Measurements from ENCODE around the gene CSTF2T.
"Not testable (repeated sequence)": the region's sequence is repeated elsewhere in the genome, so short reads cannot be mapped to it uniquely, and the experiment has no call there.

The CSTF2T gene

DNA sequence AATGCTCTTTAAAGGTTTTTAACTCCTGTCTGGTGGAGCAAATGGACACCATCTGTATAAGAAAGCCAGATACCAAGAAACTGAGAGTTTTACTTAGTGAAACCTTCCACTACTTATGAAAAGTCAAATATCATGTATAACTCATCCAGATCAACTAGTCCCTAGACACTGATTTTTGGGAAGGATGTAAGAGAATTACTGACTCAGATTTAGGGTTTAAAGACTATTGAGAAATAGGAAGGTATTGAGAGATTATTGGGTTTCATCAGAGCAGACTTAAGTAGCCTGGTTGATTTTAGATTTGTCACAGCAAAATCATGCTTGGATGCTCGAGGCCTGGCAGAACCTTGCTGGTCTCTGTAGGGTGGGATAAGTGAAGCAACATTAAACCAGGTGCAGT is 3.1 kb downstream of the CSTF2T start:
- Histone ChIP-seq H3K9ac (ENCODE audit: low read length) (no peak overlapping the region), H3K27me3 (ENCODE audit: control insufficient read depth, insufficient read depth, low read length) (no peaks in the 10 kb centered on the region), H3K9me3 (ENCODE audit: control insufficient read depth, insufficient read depth, low read depth, low read length) (no peaks in the 10 kb centered on the region), H3K27ac (ENCODE audit: low read depth, low read length) (no peak overlapping the region), H3K36me3 (ENCODE audit: control insufficient read depth, insufficient read depth, low read length) (peaks cover 20% of the 10 kb centered on the region), H3K4me1 (ENCODE audit: control insufficient read depth, insufficient read depth, low read length) (peaks cover 20% of the 10 kb centered on the region), H3K4me3 (ENCODE audit: low read depth, low read length) (no peak overlapping the region)

DNA sequence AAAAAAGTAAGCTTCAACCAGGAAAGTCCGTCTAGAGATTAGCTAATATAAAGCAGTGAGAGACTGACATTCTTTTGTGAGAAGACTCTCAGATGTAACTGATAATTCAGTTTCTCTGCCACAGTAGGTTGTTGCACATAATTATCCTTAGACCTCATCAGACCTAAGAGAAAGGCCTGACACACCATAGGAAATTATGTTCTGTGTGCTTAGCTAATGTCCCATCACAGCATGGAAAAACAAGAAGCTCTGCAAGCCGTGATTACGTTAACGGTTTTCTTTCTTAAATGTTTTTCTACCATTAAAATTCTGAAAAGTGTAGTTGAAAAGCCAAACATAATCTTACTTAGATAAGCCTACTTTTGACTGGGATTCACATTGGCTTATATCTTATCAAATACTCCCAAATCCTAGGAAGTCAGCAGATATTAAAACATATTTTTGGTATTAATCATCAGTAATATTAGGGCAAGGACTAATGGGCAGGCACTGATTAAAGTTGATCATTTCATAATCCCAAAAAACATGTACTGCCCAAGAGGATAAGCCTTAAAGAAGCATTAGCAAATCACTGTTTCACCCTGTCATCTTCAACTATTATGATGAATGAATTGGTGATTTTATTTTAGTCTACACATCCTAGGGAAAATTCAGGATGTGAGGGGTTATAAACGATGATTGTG is 5.2 kb downstream of the CSTF2T start:
- Histone ChIP-seq H3K36me3 (ENCODE audit: control insufficient read depth, insufficient read depth, low read length) (peaks cover 20% of the 10 kb centered on the region), H3K27ac (ENCODE audit: low read depth, low read length) (no peak overlapping the region), H3K4me1 (ENCODE audit: control insufficient read depth, insufficient read depth, low read length) (peaks cover 14% of the 10 kb centered on the region), H3K27me3 (ENCODE audit: control insufficient read depth, insufficient read depth, low read length) (no peaks in the 10 kb centered on the region), H3K9me3 (ENCODE audit: control insufficient read depth, insufficient read depth, low read depth, low read length) (no peaks in the 10 kb centered on the region), H3K4me3 (ENCODE audit: low read depth, low read length) (no peak overlapping the region), H3K9ac (ENCODE audit: low read length) (no peak overlapping the region)

DNA sequence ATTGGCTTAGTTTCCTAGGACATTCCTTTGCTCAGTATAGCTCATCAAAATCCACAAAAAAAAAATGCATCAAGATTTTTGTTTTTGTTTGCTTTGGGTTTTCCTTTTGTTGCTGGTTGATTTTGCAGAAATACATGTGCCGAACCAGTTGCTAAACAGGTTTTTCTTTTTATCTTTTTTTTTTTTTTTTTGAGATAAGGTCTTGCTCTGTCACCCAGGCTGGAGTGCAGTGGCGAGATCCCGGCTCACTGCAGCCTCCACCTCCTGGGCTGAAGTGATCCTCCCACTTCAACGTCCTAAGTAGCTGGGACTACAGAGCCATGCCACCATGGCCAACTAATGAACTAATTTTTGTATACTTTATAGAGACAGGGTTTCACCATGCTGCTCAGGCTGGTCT is 8.3 kb downstream of the CSTF2T start:
- no peaks in the 10 kb centered on the region for H3K36me3 ChIP-seq (ENCODE audit: control insufficient read depth, insufficient read depth, low read length)
- no peaks in the 10 kb centered on the region for H3K27me3 ChIP-seq (ENCODE audit: control insufficient read depth, insufficient read depth, low read length)
- H3K4me1 ChIP-seq (ENCODE audit: control insufficient read depth, insufficient read depth, low read length) = no peaks in the 10 kb centered on the region
- H3K9ac ChIP-seq (ENCODE audit: low read length) = no peak overlapping the region
- H3K27ac ChIP-seq (ENCODE audit: low read depth, low read length) = no peak overlapping the region
- peaks cover 4% of the 10 kb centered on the region for H3K9me3 ChIP-seq (ENCODE audit: control insufficient read depth, insufficient read depth, low read depth, low read length)
- no peak overlapping the region for H3K4me3 ChIP-seq (ENCODE audit: low read depth, low read length)

DNA sequence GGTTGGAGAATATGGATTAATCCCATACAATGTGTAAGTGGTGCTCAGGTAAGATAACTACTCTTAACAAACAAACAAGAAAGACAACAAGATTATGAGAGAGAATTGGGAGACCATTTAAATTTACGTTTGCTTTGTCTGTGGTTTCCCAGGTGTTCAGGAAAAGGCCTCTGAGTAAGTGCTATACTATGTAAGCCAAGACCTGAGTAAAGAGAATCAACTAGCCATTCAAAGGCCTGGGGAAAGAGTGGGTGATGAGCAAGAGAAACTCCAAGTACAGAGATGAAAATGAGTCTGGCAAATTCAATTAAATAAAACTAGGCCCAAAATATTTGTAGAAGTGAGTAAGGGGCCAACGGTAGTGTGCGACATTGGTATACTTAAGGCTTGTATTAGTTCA is 9.9 kb downstream of the CSTF2T start:
- Histone ChIP-seq H3K27ac (ENCODE audit: low read depth, low read length) (no peak overlapping the region), H3K4me3 (ENCODE audit: low read depth, low read length) (no peak overlapping the region), H3K27me3 (ENCODE audit: control insufficient read depth, insufficient read depth, low read length) (no peaks in the 10 kb centered on the region), H3K9ac (ENCODE audit: low read length) (no peak overlapping the region), H3K9me3 (ENCODE audit: control insufficient read depth, insufficient read depth, low read depth, low read length) (peaks cover 4% of the 10 kb centered on the region), H3K36me3 (ENCODE audit: control insufficient read depth, insufficient read depth, low read length) (no peaks in the 10 kb centered on the region), H3K4me1 (ENCODE audit: control insufficient read depth, insufficient read depth, low read length) (no peaks in the 10 kb centered on the region)

DNA sequence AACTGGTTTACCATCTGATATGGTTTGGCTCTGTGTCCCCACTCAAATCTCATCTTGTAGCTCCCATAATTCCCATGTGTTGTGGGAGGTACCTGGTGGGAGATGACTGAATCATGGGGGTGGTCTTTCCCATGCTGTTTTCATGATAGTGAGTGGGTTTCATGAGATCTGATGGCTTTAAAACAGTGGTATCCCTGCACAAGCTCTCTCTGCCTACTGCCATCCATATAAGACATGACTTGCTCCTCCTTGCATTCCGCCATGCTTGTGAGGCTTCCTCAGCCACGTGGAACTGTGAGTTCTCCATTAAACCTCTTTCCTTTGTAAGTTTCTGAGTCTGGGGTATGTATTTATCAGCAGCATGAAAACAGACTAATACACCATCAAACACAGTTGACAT is 10.6 kb downstream of the CSTF2T start:
- H3K4me1 ChIP-seq (ENCODE audit: control insufficient read depth, insufficient read depth, low read length); H3K9ac ChIP-seq (ENCODE audit: low read length); H3K36me3 ChIP-seq (ENCODE audit: control insufficient read depth, insufficient read depth, low read length); H3K27me3 ChIP-seq (ENCODE audit: control insufficient read depth, insufficient read depth, low read length); H3K9me3 ChIP-seq (ENCODE audit: control insufficient read depth, insufficient read depth, low read depth, low read length); H3K27ac ChIP-seq (ENCODE audit: low read depth, low read length); H3K4me3 ChIP-seq (ENCODE audit: low read depth, low read length): not testable (repeated sequence)

DNA sequence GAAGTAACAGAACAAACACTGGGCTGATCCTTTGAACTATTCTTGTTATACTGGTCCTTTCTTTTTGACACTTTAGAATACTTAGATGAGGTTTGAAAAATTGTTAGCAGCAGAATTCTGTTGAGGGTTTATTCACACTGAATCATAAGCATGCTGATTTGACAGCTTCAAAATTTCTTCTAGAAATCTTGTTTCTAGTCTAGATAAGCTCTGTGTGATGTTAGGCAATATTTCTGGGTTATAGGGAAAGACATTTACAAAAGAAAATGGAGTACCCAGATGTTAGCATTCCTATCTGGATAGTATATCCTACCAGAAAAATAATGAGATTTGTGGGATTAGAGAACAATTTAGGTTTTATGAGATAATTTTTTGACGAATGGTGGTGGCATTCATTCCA is 12.1 kb downstream of the CSTF2T start:
- Histone ChIP-seq H3K4me1 (ENCODE audit: control insufficient read depth, insufficient read depth, low read length) (no peaks in the 10 kb centered on the region), H3K36me3 (ENCODE audit: control insufficient read depth, insufficient read depth, low read length) (no peaks in the 10 kb centered on the region), H3K9ac (ENCODE audit: low read length) (no peak overlapping the region), H3K9me3 (ENCODE audit: control insufficient read depth, insufficient read depth, low read depth, low read length) (peaks cover 4% of the 10 kb centered on the region), H3K27ac (ENCODE audit: low read depth, low read length) (no peak overlapping the region), H3K4me3 (ENCODE audit: low read depth, low read length) (no peak overlapping the region), H3K27me3 (ENCODE audit: control insufficient read depth, insufficient read depth, low read length) (no peaks in the 10 kb centered on the region)

DNA sequence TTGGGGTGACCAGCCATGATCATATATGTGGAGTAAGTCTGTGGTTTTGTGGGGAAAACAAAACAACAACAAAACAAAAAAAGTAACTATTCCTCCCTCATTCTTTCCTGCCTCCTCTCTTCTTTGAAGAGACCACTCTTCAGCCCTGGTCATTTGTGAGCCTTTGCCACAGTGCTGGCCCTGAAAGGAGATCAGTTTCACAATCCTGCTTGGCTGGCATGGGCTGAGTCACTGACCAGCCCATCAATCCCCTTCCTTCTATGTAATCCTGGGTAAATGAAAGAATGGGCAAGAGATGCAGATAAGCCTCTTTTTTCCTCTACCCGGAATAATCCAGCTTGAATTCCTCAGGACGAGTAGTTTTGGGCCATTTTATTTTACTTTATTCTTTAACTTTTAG is 13.6 kb downstream of the CSTF2T start:
- no peaks in the 10 kb centered on the region for H3K27me3 ChIP-seq (ENCODE audit: control insufficient read depth, insufficient read depth, low read length)
- peaks cover 4% of the 10 kb centered on the region for H3K9me3 ChIP-seq (ENCODE audit: control insufficient read depth, insufficient read depth, low read depth, low read length)
- H3K4me1 ChIP-seq (ENCODE audit: control insufficient read depth, insufficient read depth, low read length) = no peaks in the 10 kb centered on the region
- no peaks in the 10 kb centered on the region for H3K36me3 ChIP-seq (ENCODE audit: control insufficient read depth, insufficient read depth, low read length)
- H3K9ac ChIP-seq (ENCODE audit: low read length) = no peak overlapping the region
- no peak overlapping the region for H3K27ac ChIP-seq (ENCODE audit: low read depth, low read length)
- H3K4me3 ChIP-seq (ENCODE audit: low read depth, low read length) = no peak overlapping the region

DNA sequence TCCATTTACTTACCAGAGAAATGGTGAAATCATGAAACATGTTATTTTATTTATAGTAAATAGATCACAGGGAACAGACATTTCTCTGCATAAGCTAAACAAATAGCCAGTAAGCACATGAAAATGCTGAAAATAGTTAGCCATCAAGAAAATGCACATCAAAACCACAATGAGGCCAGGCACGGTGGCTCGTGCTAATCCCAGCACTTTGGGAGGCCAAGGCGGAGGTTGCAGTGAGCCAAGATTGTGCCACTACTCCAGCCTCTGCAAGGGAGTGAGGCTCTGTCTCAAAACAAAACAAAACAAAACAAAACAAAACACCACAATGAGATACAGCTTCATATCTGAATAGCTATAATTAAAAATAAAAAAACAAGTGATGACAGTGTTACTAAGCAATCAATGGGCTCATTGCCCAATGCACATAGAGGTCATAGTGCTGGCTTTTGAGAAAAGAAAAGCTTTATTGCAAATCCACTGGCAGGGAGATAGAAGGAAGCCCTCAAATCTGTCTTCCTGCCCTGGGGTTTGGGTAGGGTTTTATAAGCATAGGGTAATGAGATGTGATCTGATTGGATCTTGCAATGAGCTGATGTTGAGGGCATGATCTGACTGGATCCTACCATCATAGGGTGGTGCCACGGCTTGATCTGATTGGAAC is 16.2 kb downstream of the CSTF2T start:
- no peaks in the 10 kb centered on the region for H3K36me3 ChIP-seq (ENCODE audit: control insufficient read depth, insufficient read depth, low read length)
- H3K4me3 ChIP-seq (ENCODE audit: low read depth, low read length) = no peak overlapping the region
- no peaks in the 10 kb centered on the region; the same call in 1 of the 2 replicates for H3K9me3 ChIP-seq (ENCODE audit: control insufficient read depth, insufficient read depth, low read depth, low read length)
- no peak overlapping the region for H3K9ac ChIP-seq (ENCODE audit: low read length)
- no peaks in the 10 kb centered on the region for H3K4me1 ChIP-seq (ENCODE audit: control insufficient read depth, insufficient read depth, low read length)
- H3K27ac ChIP-seq (ENCODE audit: low read depth, low read length) = no peak overlapping the region
- H3K27me3 ChIP-seq (ENCODE audit: control insufficient read depth, insufficient read depth, low read length) = no peaks in the 10 kb centered on the region

DNA sequence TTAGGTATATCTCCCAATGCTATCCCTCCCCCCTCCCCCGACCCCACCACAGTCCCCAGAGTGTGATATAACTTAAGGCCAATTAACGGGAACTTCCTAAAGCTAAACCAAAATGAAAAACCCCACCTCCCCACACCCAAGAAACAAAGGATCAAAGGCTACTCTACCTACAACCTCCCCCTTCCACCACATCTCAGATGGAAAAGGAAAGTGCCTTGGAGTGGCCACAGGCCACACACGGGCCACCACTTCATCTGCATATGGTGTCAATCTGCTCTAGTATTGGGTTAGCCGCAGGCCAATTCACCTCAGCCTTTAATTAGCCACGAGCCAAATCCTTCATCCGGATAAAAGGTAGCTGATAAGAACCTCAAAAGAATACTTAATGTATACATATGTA is 19.6 kb downstream of the CSTF2T start:
- Histone ChIP-seq H3K9me3 (ENCODE audit: control insufficient read depth, insufficient read depth, low read depth, low read length) (no peaks in the 10 kb centered on the region), H3K4me3 (ENCODE audit: low read depth, low read length) (no peak overlapping the region), H3K27ac (ENCODE audit: low read depth, low read length) (no peak overlapping the region), H3K4me1 (ENCODE audit: control insufficient read depth, insufficient read depth, low read length) (no peaks in the 10 kb centered on the region), H3K9ac (ENCODE audit: low read length) (no peak overlapping the region), H3K27me3 (ENCODE audit: control insufficient read depth, insufficient read depth, low read length) (no peaks in the 10 kb centered on the region), H3K36me3 (ENCODE audit: control insufficient read depth, insufficient read depth, low read length) (no peaks in the 10 kb centered on the region)

DNA sequence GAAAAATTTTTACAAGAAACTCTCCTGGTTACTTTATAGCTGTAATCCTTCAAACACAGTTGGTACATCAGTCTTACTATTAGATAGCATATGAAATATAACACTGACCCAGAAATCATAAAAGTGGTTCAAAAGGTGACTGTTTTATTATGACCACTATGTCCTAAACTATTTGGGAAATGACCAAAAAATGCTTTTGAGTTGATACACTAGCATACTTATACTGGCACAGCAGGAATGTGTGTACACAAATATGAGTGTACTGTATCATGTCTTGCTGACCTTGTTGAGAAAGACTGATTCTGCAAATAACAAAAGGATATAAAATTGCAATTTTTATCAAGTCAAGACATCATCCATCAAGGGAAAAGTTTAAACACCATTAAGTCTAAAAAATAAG is 24.3 kb downstream of the CSTF2T start:
- Histone ChIP-seq H3K9ac (ENCODE audit: low read length) (no peak overlapping the region), H3K9me3 (ENCODE audit: control insufficient read depth, insufficient read depth, low read depth, low read length) (peaks cover 7% of the 10 kb centered on the region; the same call in 1 of the 2 replicates), H3K4me1 (ENCODE audit: control insufficient read depth, insufficient read depth, low read length) (no peaks in the 10 kb centered on the region), H3K4me3 (ENCODE audit: low read depth, low read length) (no peak overlapping the region), H3K27me3 (ENCODE audit: control insufficient read depth, insufficient read depth, low read length) (no peaks in the 10 kb centered on the region), H3K27ac (ENCODE audit: low read depth, low read length) (no peak overlapping the region), H3K36me3 (ENCODE audit: control insufficient read depth, insufficient read depth, low read length) (no peaks in the 10 kb centered on the region)

DNA sequence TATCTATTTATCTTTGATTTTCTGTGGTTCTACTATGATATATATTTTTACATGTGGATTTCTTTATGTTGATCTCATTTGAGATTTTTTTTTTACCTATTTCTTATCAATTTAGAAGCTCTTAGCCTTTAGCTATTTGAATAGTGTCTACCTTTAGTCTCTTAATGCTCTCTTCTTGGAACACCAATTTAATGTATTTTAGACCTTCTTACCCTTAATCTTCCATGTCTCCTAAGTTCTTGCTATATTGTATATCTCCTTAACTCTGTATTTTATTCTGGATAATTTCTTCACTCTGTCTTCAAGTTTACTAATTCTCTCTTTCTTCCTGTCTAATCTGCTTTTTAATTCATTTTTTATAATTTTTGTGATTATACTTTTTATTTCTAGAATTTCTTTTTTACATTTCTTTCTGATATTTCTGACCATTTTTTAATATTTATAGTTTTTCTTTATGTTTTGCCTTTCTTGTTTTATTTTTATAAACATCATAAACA is 27.3 kb downstream of the CSTF2T start:
- H3K4me1 ChIP-seq (ENCODE audit: control insufficient read depth, insufficient read depth, low read length) = no peaks in the 10 kb centered on the region
- no peaks in the 10 kb centered on the region for H3K36me3 ChIP-seq (ENCODE audit: control insufficient read depth, insufficient read depth, low read length)
- H3K4me3 ChIP-seq (ENCODE audit: low read depth, low read length) = no peak overlapping the region
- peaks cover 7% of the 10 kb centered on the region; the same call in 1 of the 2 replicates for H3K9me3 ChIP-seq (ENCODE audit: control insufficient read depth, insufficient read depth, low read depth, low read length)
- H3K9ac ChIP-seq (ENCODE audit: low read length) = no peak overlapping the region
- H3K27me3 ChIP-seq (ENCODE audit: control insufficient read depth, insufficient read depth, low read length) = no peaks in the 10 kb centered on the region
- H3K27ac ChIP-seq (ENCODE audit: low read depth, low read length) = no peak overlapping the region
